Progenitor cell of endocrine pancreas (in vitro differentiated cells): ENCODE measurements around the gene TENT5C. TPM values are rescaled to one million over a fixed set of nuclear protein-coding genes. Genes with fewer than 3 reads are reported as not detected.

Source experiments
- DNase-seq: peaks from one replicate; pipeline ENCODE4 v3.0.0; 2021; ENCODE audit warnings: low spot score; ENCODE audit not compliant: unreplicated experiment
- H3K27ac Mint-ChIP-seq: 2 replicates; pipeline ENCODE4 v1.8.0; 2021; ENCODE audit warnings: mild to moderate bottlenecking, moderate library complexity, mixed read lengths
- H3K27me3 Mint-ChIP-seq: 2 replicates; pipeline ENCODE4 v1.8.0; 2021; ENCODE audit warnings: mixed read lengths
- H3K36me3 Mint-ChIP-seq: 2 replicates; pipeline ENCODE4 v1.8.0; 2022; ENCODE audit warnings: mixed read lengths; ENCODE audit not compliant: insufficient read depth
- H3K4me1 Mint-ChIP-seq: 2 replicates; pipeline ENCODE4 v1.8.0; 2021; ENCODE audit warnings: low read depth, mixed read lengths
- H3K4me3 Mint-ChIP-seq: 2 replicates; pipeline ENCODE4 v1.8.0; 2021; ENCODE audit warnings: low read depth, mild to moderate bottlenecking, moderate library complexity, mixed read lengths
- H3K9me3 Mint-ChIP-seq: 2 replicates; pipeline ENCODE4 v1.8.0; 2021; ENCODE audit warnings: low read depth, mixed read lengths
- CTCF ChIP-seq: fragments of 200-600 bp; sonication (generic); IDR thresholded peaks from one replicate; pipeline ENCODE4 v1.5.0; 2021; ENCODE audit warnings: antibody characterized with exemption, mild to moderate bottlenecking; ENCODE audit not compliant: unreplicated experiment
- total RNA-seq: library from RNA; stranded (reverse); gene quantifications from 2 replicates; pipeline ENCODE4 v1.2.1, GENCODE V29; 2021

The TENT5C gene
- total RNA-seq, 1 donor from 2014 or later: 13.6 TPM

DNA sequence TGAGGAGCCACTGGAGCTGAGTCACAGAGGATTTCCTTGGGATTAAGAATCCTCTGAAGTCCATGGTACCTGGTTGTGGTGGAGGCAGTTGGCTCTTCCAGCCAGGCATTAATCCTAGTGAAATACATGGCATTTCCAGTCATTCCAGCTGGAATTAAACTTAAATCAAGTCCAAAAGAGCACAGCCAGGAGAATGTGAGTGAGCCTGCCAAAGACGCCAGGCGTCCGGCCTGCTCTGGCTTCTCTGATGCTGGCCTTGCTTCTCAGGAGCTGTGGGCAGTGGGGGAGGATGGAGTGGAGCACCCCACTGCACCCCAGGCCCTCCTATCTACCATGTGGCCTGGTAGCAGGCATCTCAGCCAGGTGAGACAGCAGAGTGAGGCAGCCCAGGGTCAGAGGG is 23.4 kb upstream of the TENT5C start:
- no peaks in the 10 kb centered on the region for H3K36me3 Mint-ChIP-seq

DNA sequence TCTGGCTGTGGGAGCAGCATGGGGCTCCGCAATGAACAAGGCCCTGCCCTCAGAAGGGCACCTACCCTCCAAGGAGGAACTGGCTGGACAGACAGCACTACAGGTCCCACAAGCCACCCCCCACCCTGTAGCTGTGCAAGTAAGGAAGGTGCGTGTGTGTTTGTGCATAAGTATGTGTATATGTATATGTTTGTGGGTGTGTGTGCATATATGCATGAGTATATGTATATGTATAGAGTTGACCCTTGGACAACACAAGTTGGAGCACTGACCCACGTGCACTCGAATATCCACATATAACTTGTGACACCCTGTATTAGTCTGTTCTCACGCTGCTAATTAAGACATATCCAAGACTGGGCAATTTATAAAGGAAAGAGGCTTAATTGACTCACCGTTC is 22.6 kb upstream of the TENT5C start:
- TF ChIP-seq CTCF: no peak
- H3K4me3 Mint-ChIP-seq: no peak overlapping the region
- no peak overlapping the region for H3K27ac Mint-ChIP-seq
- no peaks in the 10 kb centered on the region for H3K9me3 Mint-ChIP-seq
- peaks cover 6% of the 10 kb centered on the region for H3K27me3 Mint-ChIP-seq
- H3K4me1 Mint-ChIP-seq: no peaks in the 10 kb centered on the region
- no peaks in the 10 kb centered on the region for H3K36me3 Mint-ChIP-seq
- DNase-seq: no peak

More for the DNA sequence above, 23.4 kb upstream of the TENT5C start:
- Mint-ChIP-seq H3K4me1 (no peaks in the 10 kb centered on the region), H3K9me3 (no peaks in the 10 kb centered on the region), H3K27ac (no peak overlapping the region), H3K4me3 (no peak overlapping the region), H3K27me3 (peaks cover 6% of the 10 kb centered on the region)
- no peak for DNase-seq
- no peak for TF ChIP-seq CTCF

DNA sequence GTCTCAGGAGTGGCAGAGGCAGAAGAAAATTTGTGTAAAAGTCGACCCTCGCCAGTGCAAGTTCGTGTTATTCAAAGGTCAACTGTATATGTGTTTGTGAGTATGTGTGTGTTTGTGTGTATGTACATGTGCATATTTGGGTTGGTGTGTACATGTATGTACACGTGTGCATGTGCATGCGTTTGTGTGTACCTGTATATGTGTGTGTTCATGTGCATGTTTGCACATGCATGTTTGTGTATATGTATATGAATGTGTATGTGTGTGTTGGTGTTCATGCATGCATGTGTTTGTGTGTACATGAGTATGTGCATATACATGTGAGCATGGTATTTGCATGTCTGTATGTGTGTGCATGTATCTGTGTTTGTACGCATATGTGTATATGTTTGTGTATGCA is 21.7 kb upstream of the TENT5C start:
- no peak overlapping the region for H3K4me3 Mint-ChIP-seq

GRCh38 chr1:117585086-117585485 is 20.8 kb upstream of the TENT5C start:
- Mint-ChIP-seq H3K27me3 (peaks cover 6% of the 10 kb centered on the region), H3K4me1 (peaks cover 3% of the 10 kb centered on the region), H3K4me3 (no peak overlapping the region), H3K9me3 (no peaks in the 10 kb centered on the region), H3K36me3 (no peaks in the 10 kb centered on the region), H3K27ac (no peak overlapping the region)
- TF ChIP-seq CTCF: no peak
- no peak for DNase-seq

More for the DNA sequence above, 21.7 kb upstream of the TENT5C start:
- H3K36me3 Mint-ChIP-seq: no peaks in the 10 kb centered on the region
- H3K9me3 Mint-ChIP-seq: no peaks in the 10 kb centered on the region
- no peak for TF ChIP-seq CTCF
- H3K27me3 Mint-ChIP-seq: peaks cover 6% of the 10 kb centered on the region
- peaks cover 1% of the 10 kb centered on the region for H3K4me1 Mint-ChIP-seq
- DNase-seq: no peak
- H3K27ac Mint-ChIP-seq: no peak overlapping the region

DNA sequence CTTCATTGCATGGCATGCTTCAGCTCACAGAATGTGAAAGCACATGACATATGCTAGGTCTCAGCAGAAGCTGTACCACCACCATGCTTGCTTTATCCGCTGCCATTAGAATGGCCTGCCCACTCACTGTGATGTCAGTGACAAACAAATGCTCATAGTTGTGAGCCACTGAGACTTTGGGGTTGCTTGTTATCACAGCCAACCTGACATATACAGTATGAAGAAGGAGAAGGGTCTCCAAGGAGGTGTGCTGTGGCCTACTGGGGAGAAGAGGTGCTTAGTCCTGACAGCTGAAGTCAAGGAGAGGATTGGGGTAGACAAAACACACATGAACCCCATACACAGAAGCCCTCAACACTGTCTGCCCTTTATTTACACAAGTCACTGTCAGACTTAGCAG is 19.5 kb upstream of the TENT5C start:
- Mint-ChIP-seq H3K36me3 (no peaks in the 10 kb centered on the region), H3K9me3 (no peaks in the 10 kb centered on the region), H3K27me3 (peaks cover 2% of the 10 kb centered on the region), H3K27ac (peak overlapping the region; percentile 2), H3K4me1 (peaks cover 15% of the 10 kb centered on the region), H3K4me3 (no peak overlapping the region)
- no peak for TF ChIP-seq CTCF
- DNase-seq: no peak
